ENCODE data around the gene IGSF21.
"Not testable (repeated sequence)": the region's sequence is repeated elsewhere in the genome, so short reads cannot be mapped to it uniquely, and the experiment has no call there.

Gene IGSF21

GRCh38 chr1:18344755-18345154 lies 237.2 kb downstream of the IGSF21 start:
- FAIRE-seq (no peak), DNase-seq (ENCODE audit: insufficient read length, low spot score) (no peak)

- DNase-seq (ENCODE audit: insufficient read length, low spot score): no peak
- no peak for FAIRE-seq
Observed at GRCh38 chr1:18347559-18347958, 240.0 kb downstream of the IGSF21 start.

GRCh38 chr1:18348354-18348753 lies 240.8 kb downstream of the IGSF21 start:
- no peak for FAIRE-seq
- DNase-seq (ENCODE audit: insufficient read length, low spot score): no peak

- FAIRE-seq (no peak), DNase-seq (ENCODE audit: insufficient read length, low spot score) (no peak)
Observed at GRCh38 chr1:18350747-18351146, 243.1 kb downstream of the IGSF21 start.

GRCh38 chr1:18351735-18352134 lies 244.1 kb downstream of the IGSF21 start:
- DNase-seq (ENCODE audit: insufficient read length, low spot score) (no peak), FAIRE-seq (no peak)

GRCh38 chr1:18352636-18353265 lies 245.2 kb downstream of the IGSF21 start:
- no peak for FAIRE-seq

GRCh38 chr1:18353528-18353927 lies 245.9 kb downstream of the IGSF21 start:
- FAIRE-seq: no peak
- DNase-seq (ENCODE audit: insufficient read length, low spot score): no peak

More at GRCh38 chr1:18352636-18353265, 245.2 kb downstream of the IGSF21 start:
- DNase-seq (ENCODE audit: insufficient read length, low spot score): no peak

- FAIRE-seq: no peak
- no peak for DNase-seq (ENCODE audit: insufficient read length, low spot score)
Observed at GRCh38 chr1:18353992-18354391, 246.4 kb downstream of the IGSF21 start.

- FAIRE-seq: no peak
- no peak for DNase-seq (ENCODE audit: insufficient read length, low spot score)
Observed at GRCh38 chr1:18354612-18355011, 247.0 kb downstream of the IGSF21 start.

- DNase-seq (ENCODE audit: insufficient read length, low spot score) (no peak), FAIRE-seq (no peak)
Observed at GRCh38 chr1:18357622-18358230, 250.1 kb downstream of the IGSF21 start.

- no peak for FAIRE-seq
- DNase-seq (ENCODE audit: insufficient read length, low spot score): no peak
Observed at GRCh38 chr1:18358600-18358999, 251.0 kb downstream of the IGSF21 start.

GRCh38 chr1:18360251-18360650 lies 252.7 kb downstream of the IGSF21 start:
- FAIRE-seq (no peak), DNase-seq (ENCODE audit: insufficient read length, low spot score) (no peak)

GRCh38 chr1:18362150-18362549 lies 254.6 kb downstream of the IGSF21 start:
- no peak for FAIRE-seq
- no peak for DNase-seq (ENCODE audit: insufficient read length, low spot score)

- DNase-seq (ENCODE audit: insufficient read length, low spot score) (no peak), FAIRE-seq (no peak)
Observed at GRCh38 chr1:18363436-18363835, 255.8 kb downstream of the IGSF21 start.

- no peak for DNase-seq (ENCODE audit: insufficient read length, low spot score)
- no peak for FAIRE-seq
Observed at GRCh38 chr1:18365099-18365705, 257.6 kb downstream of the IGSF21 start.

GRCh38 chr1:18372505-18372904 lies 264.9 kb downstream of the IGSF21 start:
- FAIRE-seq; DNase-seq (ENCODE audit: insufficient read length, low spot score): not testable (repeated sequence)

- DNase-seq (ENCODE audit: insufficient read length, low spot score): no peak
- no peak for FAIRE-seq
Observed at GRCh38 chr1:18373151-18373550, 265.6 kb downstream of the IGSF21 start.

- peak; percentile 9 for DNase-seq (ENCODE audit: insufficient read length, low spot score)
Observed at GRCh38 chr1:18373882-18374493, 266.4 kb downstream of the IGSF21 start.

GRCh38 chr1:18376661-18377060 lies 269.1 kb downstream of the IGSF21 start:
- no peak for DNase-seq (ENCODE audit: insufficient read length, low spot score)
- no peak for FAIRE-seq

More at GRCh38 chr1:18373882-18374493, 266.4 kb downstream of the IGSF21 start:
- no peak for FAIRE-seq

GRCh38 chr1:18380288-18380687 lies 272.7 kb downstream of the IGSF21 start:
- DNase-seq (ENCODE audit: insufficient read length, low spot score): no peak
- FAIRE-seq: no peak

GRCh38 chr1:18384059-18384458 lies 276.5 kb downstream of the IGSF21 start:
- DNase-seq (ENCODE audit: insufficient read length, low spot score) (no peak), FAIRE-seq (no peak)

- FAIRE-seq: no peak
Observed at GRCh38 chr1:18384471-18384870, 276.9 kb downstream of the IGSF21 start.

More at GRCh38 chr1:18384471-18384870, 276.9 kb downstream of the IGSF21 start:
- DNase-seq (ENCODE audit: insufficient read length, low spot score): no peak

Measured in GM19239 (cell line).